ENCODE measurements around the gene CSNK1D.

Gene CSNK1D

DNA sequence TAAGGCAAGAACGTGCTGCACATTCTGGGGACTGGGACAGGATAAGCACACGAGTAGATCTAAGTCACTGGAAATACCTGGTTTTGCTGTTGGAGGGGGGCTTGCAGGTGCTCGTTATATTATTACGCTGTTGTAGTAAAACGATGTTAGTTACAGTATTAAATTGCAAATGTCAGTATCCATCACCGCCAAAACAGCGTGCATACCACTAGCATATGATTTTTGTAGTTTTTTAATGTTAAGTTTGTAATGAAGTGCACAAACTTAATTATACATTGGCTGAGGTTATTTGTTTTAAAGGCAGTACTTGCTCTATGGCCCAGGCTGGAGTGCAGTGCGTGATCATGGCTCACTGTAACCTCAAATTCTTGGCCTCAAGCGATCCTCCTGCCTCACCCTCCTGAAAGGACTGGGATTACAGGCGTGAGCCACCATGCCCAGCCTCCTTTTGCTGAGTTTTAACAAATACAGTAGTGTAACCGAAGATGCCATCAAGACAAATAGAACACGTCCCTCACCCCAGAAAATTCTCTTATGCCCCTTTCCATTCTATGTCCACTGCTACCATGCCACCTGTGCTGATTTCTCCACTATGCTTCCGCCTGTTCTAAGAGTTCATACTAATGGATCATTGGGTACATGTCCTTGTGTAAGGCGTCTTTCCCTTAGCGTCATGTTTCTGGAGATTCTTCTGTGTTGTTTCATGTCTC, 20.7 kb upstream of the CSNK1D start:
- no peak for TF ChIP-seq GATA3 (IDR thresholded peaks at IDR 0.05; ENCODE audit: low read depth, low read length)

DNA sequence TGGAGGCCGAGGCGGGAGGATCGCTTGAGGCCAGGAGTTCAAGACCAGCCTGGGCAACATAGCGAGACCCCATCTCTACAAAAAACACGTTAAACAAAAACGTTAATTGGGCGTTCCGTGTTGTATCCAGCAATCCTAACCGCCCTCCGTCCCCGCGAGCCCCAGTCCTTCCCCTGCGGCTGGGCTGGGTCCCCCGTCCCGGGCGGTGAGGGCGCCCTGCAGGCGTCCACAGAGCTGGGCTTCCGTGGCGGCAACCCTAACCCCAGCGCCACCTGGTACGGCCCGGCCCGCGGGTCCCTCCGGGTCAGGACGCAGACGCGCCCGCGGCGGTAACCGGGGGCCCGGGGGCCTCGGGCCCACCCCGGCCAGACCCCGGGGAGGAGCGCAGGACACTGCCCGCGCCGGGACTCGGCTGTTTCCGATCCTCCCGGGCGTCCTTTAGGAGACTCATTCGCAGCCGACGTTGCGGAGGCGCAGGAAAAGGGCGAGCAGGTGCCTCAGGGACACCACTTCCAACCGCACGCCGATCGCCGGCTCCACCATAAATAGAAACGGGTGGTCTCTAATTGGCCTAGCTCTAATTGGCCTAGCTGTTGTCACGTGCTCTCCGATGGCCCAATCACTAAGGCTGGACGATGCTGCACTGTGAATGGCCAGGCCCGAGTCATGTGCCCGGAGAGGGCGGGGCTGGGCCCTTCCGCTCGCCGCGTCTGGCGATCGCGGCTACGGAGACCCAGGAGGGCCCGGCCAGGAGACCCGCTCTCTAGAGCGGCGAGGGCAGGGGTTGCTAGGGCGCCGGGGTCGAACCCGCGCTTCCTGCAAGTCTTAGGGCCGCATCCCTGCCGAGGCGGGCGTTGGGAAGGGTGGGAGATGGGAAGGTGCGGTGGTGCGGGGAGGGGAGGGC, 19.0 kb upstream of the CSNK1D start:
- TF ChIP-seq GATA2 (IDR thresholded peaks at IDR 0.05; ENCODE audit: low read depth, low read length) (no peak), GATA3 (IDR thresholded peaks at IDR 0.05; ENCODE audit: low read depth, low read length) (no peak)

DNA sequence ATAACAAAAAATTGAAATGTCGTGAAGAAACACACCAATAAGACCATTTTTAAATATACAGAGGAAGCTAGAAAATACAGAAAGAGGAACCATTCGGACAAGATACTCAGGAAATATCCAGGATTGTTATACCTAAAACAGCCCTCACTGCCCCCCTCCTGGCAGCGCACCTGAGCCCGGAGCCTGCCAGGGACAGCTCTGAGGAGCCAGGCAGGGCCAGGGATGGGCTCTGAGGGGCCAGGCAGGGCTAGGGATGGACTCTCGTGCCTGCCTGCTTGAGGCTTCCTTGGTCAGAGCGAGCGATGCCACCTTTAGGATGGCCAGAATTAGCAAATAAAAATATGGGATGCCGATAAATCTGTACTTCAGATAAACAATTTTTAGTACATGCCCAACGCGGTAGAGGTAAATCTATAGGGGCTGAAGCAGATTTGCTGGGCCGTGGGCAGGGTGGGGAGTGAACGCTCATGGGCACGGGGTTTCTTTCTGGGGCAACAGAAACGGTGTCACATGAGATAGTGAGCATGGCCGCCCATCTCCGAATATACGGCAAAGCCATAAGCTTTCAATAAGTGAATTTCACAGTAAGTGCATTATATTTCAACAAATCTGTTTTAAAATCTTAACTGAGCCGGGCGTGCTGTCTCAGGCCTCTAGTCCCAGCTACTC, 18.2 kb upstream of the CSNK1D start:
- TF ChIP-seq GATA3 (IDR thresholded peaks at IDR 0.05; ENCODE audit: low read depth, low read length) (no peak), GATA2 (IDR thresholded peaks at IDR 0.05; ENCODE audit: low read depth, low read length) (no peak)

DNA sequence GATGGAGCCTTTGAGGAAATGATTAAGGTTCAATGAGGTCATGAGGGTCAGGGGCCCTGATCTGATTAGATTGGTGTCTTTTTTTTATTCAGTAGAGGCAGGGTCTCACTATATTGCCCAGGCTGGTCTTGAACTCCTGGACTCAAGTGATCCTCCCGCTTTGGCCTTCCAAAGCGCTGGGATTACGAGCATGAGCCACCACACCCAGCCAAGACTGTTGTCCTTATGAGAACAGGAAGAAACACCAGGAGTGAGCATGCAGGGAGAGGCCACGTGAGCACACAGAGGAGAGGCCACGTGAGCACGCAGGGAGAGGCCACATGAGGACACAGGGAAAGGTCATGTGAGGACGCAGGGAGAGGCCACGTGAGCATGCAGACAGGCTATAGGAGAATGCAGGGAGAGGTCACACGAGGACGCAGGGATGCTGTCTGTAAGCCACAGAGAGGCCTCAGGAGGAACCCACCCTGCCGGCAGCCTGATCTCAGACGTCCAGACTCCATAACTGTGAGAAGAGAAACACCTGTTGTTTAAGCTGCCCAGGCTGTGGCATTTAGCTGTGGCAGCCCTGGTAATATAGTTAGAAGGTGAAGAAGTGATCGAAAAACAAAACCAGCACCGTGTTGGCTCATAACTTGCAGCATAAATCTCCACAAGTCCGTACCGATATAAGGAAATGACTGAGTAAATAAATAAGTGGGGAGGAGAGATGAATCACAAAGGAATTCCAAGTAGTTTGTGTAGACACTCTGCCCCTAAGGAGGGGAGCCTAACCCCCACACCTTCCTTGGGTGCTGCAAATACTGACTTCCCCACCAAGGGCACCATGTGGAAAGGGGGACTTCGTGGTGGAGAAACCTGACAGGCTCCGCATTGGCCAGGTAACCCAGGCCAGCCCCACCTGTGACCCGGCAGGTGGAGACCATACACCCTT, 14.6 kb upstream of the CSNK1D start:
- no peak for TF ChIP-seq GATA2 (IDR thresholded peaks at IDR 0.05; ENCODE audit: low read depth, low read length)
- no peak for TF ChIP-seq GATA3 (IDR thresholded peaks at IDR 0.05; ENCODE audit: low read depth, low read length)

DNA sequence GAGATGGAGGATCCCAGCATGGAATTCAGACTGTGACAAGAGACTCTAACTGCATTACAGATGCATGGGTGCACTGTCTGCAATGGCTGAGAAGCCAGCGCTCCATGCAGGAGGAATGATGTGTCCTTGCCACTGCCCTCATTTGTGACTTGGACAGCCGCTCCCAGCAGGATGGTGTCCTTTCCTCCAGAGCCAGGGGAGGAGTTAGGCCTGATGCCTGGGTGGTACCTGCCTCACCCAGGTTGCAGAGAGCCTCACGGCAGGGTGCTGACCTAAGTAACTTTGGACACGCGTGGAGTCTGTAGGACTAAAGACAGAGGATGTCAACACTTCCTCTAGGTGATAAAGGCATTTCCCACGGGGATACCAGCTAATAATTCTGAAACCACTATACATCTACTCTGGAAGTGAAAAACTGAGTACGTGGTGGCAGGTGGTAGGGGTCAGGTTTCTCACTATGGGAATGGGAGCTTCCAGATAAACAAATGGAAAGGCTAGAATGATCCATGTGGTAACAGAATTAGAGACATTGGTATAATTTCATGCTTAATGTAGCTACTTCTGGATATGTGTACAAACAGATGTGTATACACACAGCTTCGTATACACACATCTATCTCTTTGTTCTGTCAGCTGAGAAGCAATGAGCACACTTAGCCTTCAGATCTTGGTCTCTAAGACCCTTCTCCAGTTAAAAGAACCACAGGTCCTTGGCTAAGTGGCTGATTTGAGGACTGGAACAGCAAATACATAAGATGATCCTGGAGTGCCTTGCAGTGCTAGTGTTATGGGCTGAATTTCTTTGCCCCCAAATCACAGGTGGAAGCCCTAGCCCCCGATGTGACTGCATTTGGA, 13.7 kb upstream of the CSNK1D start:
- TF ChIP-seq GATA2 (IDR thresholded peaks at IDR 0.05; ENCODE audit: low read depth, low read length) (no peak), GATA3 (IDR thresholded peaks at IDR 0.05; ENCODE audit: low read depth, low read length) (no peak)

DNA sequence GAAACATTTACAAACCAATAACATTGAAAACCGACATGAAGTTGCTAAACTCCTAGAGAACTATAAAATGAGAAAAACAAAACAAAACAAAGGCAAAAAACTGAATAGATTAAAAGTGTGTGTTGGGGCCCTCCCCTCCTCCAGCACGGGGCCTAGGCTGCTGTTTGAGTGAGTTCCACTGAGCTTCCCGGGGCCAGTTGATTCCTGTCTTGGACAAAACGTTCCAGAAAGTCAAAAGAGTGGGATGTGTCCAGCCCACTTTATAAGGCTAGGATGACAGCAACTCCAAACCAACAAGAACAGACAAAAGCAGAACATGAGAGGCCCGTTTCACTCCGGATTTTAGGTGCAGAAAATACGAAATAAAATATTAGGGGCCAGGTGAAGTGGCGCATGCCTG, 11.6 kb upstream of the CSNK1D start:
- no peak for TF ChIP-seq GATA3 (IDR thresholded peaks at IDR 0.05; ENCODE audit: low read depth, low read length)
- no peak for TF ChIP-seq GATA2 (IDR thresholded peaks at IDR 0.05; ENCODE audit: low read depth, low read length)

DNA sequence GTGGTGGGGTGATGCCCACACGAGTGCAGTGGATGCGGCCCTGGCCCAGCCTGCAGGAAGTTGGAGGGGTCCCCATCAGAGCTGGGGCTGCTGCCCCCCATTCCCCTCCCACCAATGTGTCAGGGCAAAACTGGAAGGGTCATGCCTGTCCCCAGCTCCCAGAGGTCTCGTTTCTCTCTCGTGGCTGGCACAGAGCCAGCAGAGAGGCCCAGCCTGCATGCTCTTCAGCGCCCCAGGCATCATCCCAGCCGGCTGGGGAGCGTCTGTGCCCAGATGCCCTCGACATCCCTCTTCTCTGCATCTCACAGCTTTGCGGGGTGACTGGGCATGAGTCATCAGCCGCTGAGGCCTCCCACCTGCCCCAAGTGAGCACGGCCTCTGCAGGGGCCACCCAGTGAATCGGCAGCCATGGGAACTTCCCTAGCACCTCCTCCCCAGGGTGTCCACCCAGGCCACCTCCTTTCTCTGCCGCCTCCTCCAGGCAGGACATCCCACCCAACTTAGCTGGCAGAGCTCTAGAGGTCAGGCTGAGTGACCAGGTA, 9.8 kb upstream of the CSNK1D start:
- no peak for TF ChIP-seq GATA2 (IDR thresholded peaks at IDR 0.05; ENCODE audit: low read depth, low read length)
- TF ChIP-seq GATA3 (IDR thresholded peaks at IDR 0.05; ENCODE audit: low read depth, low read length), result no peak

DNA sequence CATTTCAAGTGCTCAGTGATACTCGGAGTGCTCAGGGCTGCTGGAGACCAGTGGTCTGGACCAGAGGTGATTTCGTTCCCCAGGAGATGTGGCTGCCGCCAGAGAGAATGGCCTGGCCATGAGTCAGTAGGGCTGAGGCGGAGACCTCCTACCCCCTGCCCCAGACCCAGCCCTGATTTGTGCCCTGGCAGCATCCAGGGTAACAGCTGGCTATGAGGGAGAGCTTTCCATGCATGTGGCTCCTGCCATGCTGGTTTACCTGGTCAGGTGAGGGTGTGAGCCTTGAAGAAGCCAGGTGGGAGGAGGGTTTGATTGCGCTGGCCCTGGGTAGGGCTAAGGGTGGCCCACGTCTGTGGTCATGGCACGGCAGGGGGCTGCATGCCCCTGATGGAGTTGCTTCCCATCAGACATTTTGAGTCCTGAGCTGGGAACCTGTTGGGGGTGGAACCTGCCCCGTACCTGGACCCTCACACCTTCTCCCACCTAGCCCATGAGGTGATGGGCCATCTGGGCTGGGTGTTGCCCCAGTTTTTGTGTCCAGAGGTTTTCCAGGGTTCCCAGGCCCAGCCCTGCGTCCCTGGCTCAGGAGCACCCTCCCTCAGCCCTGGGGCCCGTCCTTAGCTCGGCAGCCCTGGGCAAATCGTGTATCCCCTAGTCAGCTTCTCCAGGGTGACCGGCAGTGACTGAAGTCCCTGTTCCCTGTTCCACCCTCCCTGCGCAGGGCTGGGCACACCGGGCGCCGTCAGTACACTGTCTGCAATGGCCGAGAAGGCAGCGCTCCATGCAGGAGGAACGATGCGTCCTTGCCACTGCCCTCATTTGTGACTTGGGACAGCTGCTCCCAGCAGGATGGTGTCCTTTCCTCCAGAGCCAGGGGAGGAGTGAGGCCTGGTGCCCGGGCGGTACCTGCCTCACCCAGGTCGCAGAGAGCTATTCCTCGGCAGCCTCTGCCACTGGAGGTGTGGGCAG, 9.0 kb upstream of the CSNK1D start:
- TF ChIP-seq GATA2 (IDR thresholded peaks at IDR 0.05; ENCODE audit: low read depth, low read length) (no peak), GATA3 (IDR thresholded peaks at IDR 0.05; ENCODE audit: low read depth, low read length) (no peak)

DNA sequence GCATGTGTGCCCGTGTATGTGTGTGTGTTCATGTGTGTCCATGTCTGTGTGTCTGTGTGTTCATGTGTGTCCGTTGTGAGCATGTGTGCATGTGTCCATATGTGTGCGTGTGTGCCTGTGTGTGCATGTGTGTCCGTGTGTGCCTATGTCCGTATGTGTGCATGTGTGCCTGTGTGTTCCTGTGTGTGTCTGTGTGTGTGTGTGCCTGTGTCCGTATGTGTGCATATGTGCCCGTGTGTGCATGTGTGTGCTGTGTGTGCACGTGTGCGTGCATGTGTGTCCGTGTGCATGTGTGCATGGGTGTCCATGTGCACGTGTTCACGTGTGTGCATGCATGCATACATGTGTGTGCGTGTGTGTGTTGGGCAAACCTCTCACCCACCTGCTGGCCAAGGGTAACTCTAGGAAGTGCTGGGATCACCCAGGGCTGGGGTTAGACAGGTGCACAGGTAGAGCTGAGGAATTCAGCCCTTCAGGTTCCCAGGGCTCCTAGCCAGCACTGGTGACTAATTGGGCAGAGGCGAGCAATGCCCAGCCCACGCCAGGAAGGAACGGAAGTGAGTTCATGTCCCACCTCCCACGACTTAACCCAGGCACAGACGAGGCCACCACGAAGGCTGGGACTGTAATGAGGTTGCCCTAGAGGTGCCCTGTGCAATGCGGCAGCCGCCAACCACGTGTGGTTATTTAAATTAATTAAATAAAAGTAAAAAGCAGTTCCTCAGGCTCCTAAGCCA, 8.2 kb upstream of the CSNK1D start:
- TF ChIP-seq GATA2 (IDR thresholded peaks at IDR 0.05; ENCODE audit: low read depth, low read length) (no peak), GATA3 (IDR thresholded peaks at IDR 0.05; ENCODE audit: low read depth, low read length) (no peak)

DNA sequence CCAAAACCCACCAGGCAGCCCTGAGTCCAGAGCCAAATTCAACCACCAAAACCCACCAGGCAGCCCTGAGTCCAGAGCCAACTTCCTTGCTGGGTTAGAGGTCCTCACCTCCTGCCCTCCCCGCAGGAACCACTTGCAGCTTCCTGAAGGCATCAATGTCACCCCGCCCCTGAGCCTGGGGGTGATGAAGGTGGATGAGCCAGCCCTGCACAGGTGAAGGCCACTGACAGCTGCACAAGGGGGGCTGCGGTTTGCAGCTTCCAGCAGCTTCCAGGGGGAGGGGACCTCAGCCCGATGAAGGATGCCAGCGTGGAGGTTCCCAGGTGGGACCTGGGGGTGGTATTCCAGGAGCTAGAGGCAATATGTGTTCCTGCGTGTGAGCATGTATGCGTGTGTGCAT, 7.6 kb upstream of the CSNK1D start:
- TF ChIP-seq GATA2 (IDR thresholded peaks at IDR 0.05; ENCODE audit: low read depth, low read length) (no peak), GATA3 (IDR thresholded peaks at IDR 0.05; ENCODE audit: low read depth, low read length) (no peak)

DNA sequence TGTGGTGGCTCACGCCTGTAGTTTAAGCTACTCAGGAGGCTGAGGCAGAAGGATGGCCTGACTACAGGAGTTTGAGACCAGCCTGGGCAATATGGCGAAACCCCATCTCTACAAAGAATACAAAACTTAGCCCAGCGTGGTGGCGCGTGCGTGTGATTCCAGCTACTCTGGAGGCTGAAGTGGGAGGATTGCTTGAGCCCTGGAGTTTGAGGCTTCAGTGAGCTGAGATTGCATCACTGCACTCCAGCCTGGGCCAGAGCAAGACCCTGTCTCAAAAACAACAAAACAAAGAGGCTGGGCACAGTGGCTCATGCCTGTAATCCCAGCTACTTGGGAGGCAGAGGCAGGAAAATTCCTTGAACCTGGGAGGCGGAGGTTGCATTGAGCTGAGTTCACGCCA, 7.0 kb upstream of the CSNK1D start:
- TF ChIP-seq GATA3 (IDR thresholded peaks at IDR 0.05; ENCODE audit: low read depth, low read length) (no peak), GATA2 (IDR thresholded peaks at IDR 0.05; ENCODE audit: low read depth, low read length) (no peak)

Measured in SH-SY5Y (cell line).